SK-N-SH (cell line): ENCODE data around the gene CC2D1B. TPM values are rescaled to one million over a fixed set of nuclear protein-coding genes. Genes with fewer than 3 reads are reported as not detected.

Source experiments
- CTCF ChIA-PET: fragments of 300-600, 350-600 bp; formaldehyde crosslinking; extraction: SDS; loops from one replicate; lab custom pipeline; 2021; lab: Yijun Ruan, JAX
- POLR2A ChIA-PET: fragments of 350-600 bp; sonication (Branson Sonifier 250); formaldehyde crosslinking; extraction: SDS; loops from one replicate; lab custom pipeline; 2020; ENCODE audit warnings: antibody characterized with exemption, inconsistent platforms; lab: Yijun Ruan, JAX
- DNase-seq: peaks from one replicate; pipeline ENCODE4 v3.0.0; 2012
- H2AFZ ChIP-seq: fragments of 200-600 bp; sonication (generic); 2 replicates; pipeline ENCODE4 v1.8.1; 2016; ENCODE audit warnings: antibody characterized with exemption, mild to moderate bottlenecking, low read depth
- H3F3A ChIP-seq: fragments of 200-600 bp; sonication (generic); replicated peaks from 2 replicates; pipeline ENCODE3; 2016; ENCODE audit warnings: antibody characterized with exemption, mild to moderate bottlenecking; ENCODE audit not compliant: insufficient read depth
- H3K27ac ChIP-seq, 2 experiments: fragments of 200-500 bp in 1 of 2; fragments of 200-600 bp in 1 of 2; sonication (Bioruptor generic) in 1 of 2; sonication (generic), shearing (Covaris generic) in 1 of 2; 2 replicates each; pipeline versions ENCODE4 v1.5.1 to v1.6.1; 2014 to 2016; ENCODE audit warnings: low read depth in 2 of 2, inconsistent platforms in 1 of 2, low read length in 1 of 2, mild to moderate bottlenecking in 1 of 2, mixed read lengths in 1 of 2
- H3K27me3 ChIP-seq: fragments of 200-600 bp; sonication (generic), shearing (Covaris generic); 2 replicates; pipeline ENCODE4 v1.6.1; 2016; ENCODE audit warnings: mixed run types; ENCODE audit not compliant: insufficient read depth
- H3K36me3 ChIP-seq, 2 experiments: fragments of 200-500 bp in 1 of 2; fragments of 200-600 bp in 1 of 2; sonication (Bioruptor generic) in 1 of 2; sonication (generic) in 1 of 2; replicated peaks in 1 of 2; 2 replicates each; pipeline versions ENCODE3 to v1.5.1; 2014 to 2016; ENCODE audit warnings: low read length in 1 of 2, mild to moderate bottlenecking in 1 of 2; ENCODE audit not compliant: insufficient read depth in 2 of 2, control insufficient read depth in 1 of 2
- H3K4me1 ChIP-seq, 2 experiments: fragments of 200-500 bp in 1 of 2; fragments of 200-600 bp in 1 of 2; sonication (Bioruptor generic) in 1 of 2; sonication (generic), shearing (Covaris generic) in 1 of 2; 2 replicates each; pipeline versions ENCODE4 v1.5.1 to v1.6.1; 2014 to 2016; ENCODE audit warnings: low read depth in 1 of 2, low read length in 1 of 2, mixed run types in 1 of 2; ENCODE audit not compliant: insufficient read depth in 2 of 2, control insufficient read depth in 1 of 2
- H3K4me2 ChIP-seq: fragments of 200-600 bp; sonication (generic), shearing (Covaris generic); 2 replicates; pipeline ENCODE4 v1.6.1; 2017; ENCODE audit warnings: mixed run types
- H3K4me3 ChIP-seq, 2 experiments: fragments of 200-500 bp in 1 of 2; fragments of 200-600 bp in 1 of 2; sonication (Bioruptor generic) in 1 of 2; sonication (generic), shearing (Covaris generic) in 1 of 2; 2 replicates each; pipeline versions ENCODE4 v1.5.1 to v1.8.1; 2014 to 2016; ENCODE audit warnings: low read depth in 2 of 2, inconsistent platforms in 1 of 2, low read length in 1 of 2, mild to moderate bottlenecking in 1 of 2, mixed read lengths in 1 of 2, moderate library complexity in 1 of 2
- H3K79me2 ChIP-seq: fragments of 200-600 bp; sonication (generic); 2 replicates; pipeline ENCODE4 v1.8.1; 2017; ENCODE audit warnings: mild to moderate bottlenecking; ENCODE audit not compliant: insufficient read depth
- H3K9ac ChIP-seq: fragments of 200-600 bp; sonication (generic); 2 replicates; pipeline ENCODE4 v1.6.1; 2017; ENCODE audit warnings: mixed run types
- H3K9me2 ChIP-seq: fragments of 200-600 bp; sonication (generic); 2 replicates; pipeline ENCODE4 v1.6.1; 2017; ENCODE audit warnings: mixed run types
- H3K9me3 ChIP-seq: fragments of 200-600 bp; sonication (generic); 2 replicates; pipeline ENCODE4 v1.6.1; 2017; ENCODE audit warnings: mixed run types, mild to moderate bottlenecking, moderate library complexity
- H4K20me1 ChIP-seq: fragments of 200-600 bp; sonication (generic); 2 replicates; pipeline ENCODE4 v1.6.1; 2017; ENCODE audit warnings: mild to moderate bottlenecking, mixed run types; ENCODE audit not compliant: insufficient read depth
- ELF1 ChIP-seq: IDR thresholded peaks from 2 replicates; pipeline ENCODE4 v1.4.0; 2012
- EP300 ChIP-seq, 2 experiments: IDR thresholded peaks; 2 replicates each; pipeline versions ENCODE4 v1.4.0 to v1.6.1; 2012; ENCODE audit warnings: borderline replicate concordance in 1 of 2, low read depth in 1 of 2, low read length in 1 of 2
- EZH2phosphoT487 ChIP-seq: fragments of 200-600 bp; sonication (generic); IDR thresholded peaks from 2 replicates; pipeline ENCODE4 v1.6.1; 2017; ENCODE audit warnings: low read depth, mixed run types, mild to moderate bottlenecking, antibody characterized with exemption, moderate library complexity, borderline replicate concordance
- FOSL2 ChIP-seq: IDR thresholded peaks from 2 replicates; pipeline ENCODE4 v1.4.0; 2012; ENCODE audit warnings: low read depth, mild to moderate bottlenecking, moderate library complexity, borderline replicate concordance
- FOXJ3 ChIP-seq: sonication (generic); formaldehyde crosslinking; IDR thresholded peaks from 2 replicates; pipeline ENCODE4 v1.5.1; 2020; ENCODE audit warnings: mild to moderate bottlenecking, missing genetic modification reagents
- GABPA ChIP-seq: IDR thresholded peaks from 2 replicates; pipeline ENCODE4 v1.4.0; 2012; ENCODE audit warnings: low read depth, mild to moderate bottlenecking
- GATA2 ChIP-seq: sonication (generic); formaldehyde crosslinking; IDR thresholded peaks from 2 replicates; pipeline ENCODE4 v1.5.0; 2020; ENCODE audit warnings: mild to moderate bottlenecking, missing genetic modification reagents
- JUND ChIP-seq: IDR thresholded peaks from 2 replicates; pipeline ENCODE4 v1.4.0; 2012
- POLR2AphosphoS5 ChIP-seq: IDR thresholded peaks from 2 replicates; pipeline ENCODE4 v1.6.1; 2012; ENCODE audit warnings: low read depth, low read length
- RAD21 ChIP-seq: IDR thresholded peaks from 2 replicates; pipeline ENCODE4 v1.6.1; 2012; ENCODE audit warnings: mild to moderate bottlenecking, low read length
- RCOR1 ChIP-seq: fragments of 150-350 bp; IDR thresholded peaks from 2 replicates; pipeline ENCODE4 v1.6.1; 2017; ENCODE audit warnings: antibody characterized with exemption, low read length
- RXRA ChIP-seq: IDR thresholded peaks from 2 replicates; pipeline ENCODE4 v1.4.0; 2012; ENCODE audit warnings: low read depth, mild to moderate bottlenecking, borderline replicate concordance
- SIN3A ChIP-seq: IDR thresholded peaks from 2 replicates; pipeline ENCODE4 v1.6.1; 2012; ENCODE audit warnings: low read depth, mild to moderate bottlenecking, low read length, moderate library complexity, borderline replicate concordance
- TAF1 ChIP-seq: IDR thresholded peaks from 2 replicates; pipeline ENCODE4 v1.6.1; 2012; ENCODE audit warnings: low read depth, mild to moderate bottlenecking, low read length, moderate library complexity, borderline replicate concordance
- TEAD4 ChIP-seq: IDR thresholded peaks from 2 replicates; pipeline ENCODE4 v1.4.0; 2012; ENCODE audit warnings: mild to moderate bottlenecking, borderline replicate concordance; ENCODE audit not compliant: insufficient read depth
- WGBS: methylation state at CpG from one replicate; pipeline ENCODE4 v1.1.6; 2017; ENCODE audit warnings: low lambda C conversion rate; 5-methylcytosine and 5-hydroxymethylcytosine counted together
- polyA plus RNA-seq, 3 experiments: library from polyadenylated mRNA; depleted of rRNA; stranded (reverse); fragments of >200 nt; gene quantifications; 2 replicates each; pipeline ENCODE4 v1.2.3, GENCODE V29; 2012
- TF ChIP-seq, protein P1 (sequence below): fragments of 150-350 bp; IDR thresholded peaks from 2 replicates; pipeline ENCODE4 v1.6.1; 2017; ENCODE audit warnings: antibody characterized with exemption, low read length, low read depth, borderline replicate concordance
- TF ChIP-seq, protein P2 (sequence below): IDR thresholded peaks from 2 replicates; pipeline ENCODE4 v1.4.0; 2012; ENCODE audit warnings: low read depth
- TF ChIP-seq, protein P3 (sequence below): fragments of 200-600 bp; sonication (generic); IDR thresholded peaks from 2 replicates; pipeline ENCODE4 v1.6.1; 2017; ENCODE audit warnings: antibody characterized with exemption, mild to moderate bottlenecking, moderate library complexity
- TF ChIP-seq, protein P4 (sequence below): IDR thresholded peaks from 2 replicates; pipeline ENCODE4 v1.6.1; 2012; ENCODE audit warnings: mild to moderate bottlenecking, low read depth, low read length, moderate library complexity
- TF ChIP-seq, protein P5 (sequence below): fragments of 150-350 bp; IDR thresholded peaks from 2 replicates; pipeline ENCODE4 v1.6.1; 2016; ENCODE audit warnings: mild to moderate bottlenecking, low read depth, low read length

CC2D1B gene
- polyA plus RNA-seq, 1 of the 3 experiments (the other 2 are of a cell fraction), result 18.7 TPM

DNA sequence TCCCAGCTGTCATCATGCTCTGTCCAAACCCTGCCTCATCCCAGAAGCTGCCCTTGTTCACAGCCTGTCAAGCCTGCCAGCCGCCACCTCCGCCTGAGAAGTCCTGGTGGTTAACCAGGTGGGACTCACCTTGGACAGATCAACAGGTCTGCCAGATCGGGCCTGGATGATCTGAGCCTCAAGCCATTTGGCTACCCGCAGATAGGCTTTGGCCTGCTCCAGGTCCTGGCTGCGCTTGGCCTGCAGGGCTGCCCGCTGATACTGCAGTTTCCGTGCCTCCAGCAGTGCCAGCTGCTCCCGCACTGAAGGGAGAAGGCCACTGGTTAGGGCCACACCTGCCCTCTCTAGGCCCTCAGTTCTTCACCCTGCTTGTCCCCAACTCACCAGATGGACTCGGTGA is 8.6 kb downstream of the CC2D1B start:
- WGBS, result 95% methylated on average over 4 of the region's 9 CpGs
- Histone ChIP-seq H3K9me3 (no peaks in the 10 kb centered on the region), H2AFZ (no peak overlapping the region), H3K4me3 (no peak overlapping the region), H3K9me2 (no peaks in the 10 kb centered on the region), H3K9ac (no peak overlapping the region), H4K20me1 (no peaks in the 10 kb centered on the region), H3K4me1 (no peaks in the 10 kb centered on the region), H3K36me3 (peaks cover 17 to 99% of the 10 kb centered on the region in 2 experiments), H3K27ac (no peak overlapping the region), H3K27me3 (no peaks in the 10 kb centered on the region), H3F3A (no peaks in the 10 kb centered on the region), H3K4me2 (no peak overlapping the region), H3K79me2 (peaks cover 9% of the 10 kb centered on the region; the same call in 1 of the 2 replicates)
- ChIA-PET CTCF (interaction anchor here (1.0 to 1.5 kb wide), 2 partner anchors 9 to 230 kb away, joined by 3 to 4 read pairs; no protein-coding TSS in a partner anchor), POLR2A (interaction anchor here (0.5 kb wide), 1 partner anchor 302 kb away, joined by 3 read pairs; the partner anchor contains the start of gene TXNDC12)
- TF ChIP-seq GATA2 (CRISPR knock-in tag) (no peak), EP300 (IDR thresholded peaks at IDR 0.05; ENCODE audit: borderline replicate concordance in 1 of 2, low read depth in 1 of 2, low read length in 1 of 2) (no peak), RAD21 (no peak), ELF1 (no peak), GABPA (no peak), FOXJ3 (no peak), SIN3A (no peak), FOSL2 (no peak), TEAD4 (no peak), RXRA (no peak), TAF1 (no peak), RCOR1 (no peak), POLR2AphosphoS5 (no peak), JUND (no peak), EZH2phosphoT487 (no peak)
- TF ChIP-seq, protein P1, sequence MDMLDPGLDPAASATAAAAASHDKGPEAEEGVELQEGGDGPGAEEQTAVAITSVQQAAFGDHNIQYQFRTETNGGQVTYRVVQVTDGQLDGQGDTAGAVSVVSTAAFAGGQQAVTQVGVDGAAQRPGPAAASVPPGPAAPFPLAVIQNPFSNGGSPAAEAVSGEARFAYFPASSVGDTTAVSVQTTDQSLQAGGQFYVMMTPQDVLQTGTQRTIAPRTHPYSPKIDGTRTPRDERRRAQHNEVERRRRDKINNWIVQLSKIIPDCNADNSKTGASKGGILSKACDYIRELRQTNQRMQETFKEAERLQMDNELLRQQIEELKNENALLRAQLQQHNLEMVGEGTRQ, result no peak
- TF ChIP-seq, protein P2, sequence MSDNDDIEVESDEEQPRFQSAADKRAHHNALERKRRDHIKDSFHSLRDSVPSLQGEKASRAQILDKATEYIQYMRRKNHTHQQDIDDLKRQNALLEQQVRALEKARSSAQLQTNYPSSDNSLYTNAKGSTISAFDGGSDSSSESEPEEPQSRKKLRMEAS, result no peak
- TF ChIP-seq, protein P3, sequence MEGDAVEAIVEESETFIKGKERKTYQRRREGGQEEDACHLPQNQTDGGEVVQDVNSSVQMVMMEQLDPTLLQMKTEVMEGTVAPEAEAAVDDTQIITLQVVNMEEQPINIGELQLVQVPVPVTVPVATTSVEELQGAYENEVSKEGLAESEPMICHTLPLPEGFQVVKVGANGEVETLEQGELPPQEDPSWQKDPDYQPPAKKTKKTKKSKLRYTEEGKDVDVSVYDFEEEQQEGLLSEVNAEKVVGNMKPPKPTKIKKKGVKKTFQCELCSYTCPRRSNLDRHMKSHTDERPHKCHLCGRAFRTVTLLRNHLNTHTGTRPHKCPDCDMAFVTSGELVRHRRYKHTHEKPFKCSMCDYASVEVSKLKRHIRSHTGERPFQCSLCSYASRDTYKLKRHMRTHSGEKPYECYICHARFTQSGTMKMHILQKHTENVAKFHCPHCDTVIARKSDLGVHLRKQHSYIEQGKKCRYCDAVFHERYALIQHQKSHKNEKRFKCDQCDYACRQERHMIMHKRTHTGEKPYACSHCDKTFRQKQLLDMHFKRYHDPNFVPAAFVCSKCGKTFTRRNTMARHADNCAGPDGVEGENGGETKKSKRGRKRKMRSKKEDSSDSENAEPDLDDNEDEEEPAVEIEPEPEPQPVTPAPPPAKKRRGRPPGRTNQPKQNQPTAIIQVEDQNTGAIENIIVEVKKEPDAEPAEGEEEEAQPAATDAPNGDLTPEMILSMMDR, result no peak
- TF ChIP-seq, protein P4, sequence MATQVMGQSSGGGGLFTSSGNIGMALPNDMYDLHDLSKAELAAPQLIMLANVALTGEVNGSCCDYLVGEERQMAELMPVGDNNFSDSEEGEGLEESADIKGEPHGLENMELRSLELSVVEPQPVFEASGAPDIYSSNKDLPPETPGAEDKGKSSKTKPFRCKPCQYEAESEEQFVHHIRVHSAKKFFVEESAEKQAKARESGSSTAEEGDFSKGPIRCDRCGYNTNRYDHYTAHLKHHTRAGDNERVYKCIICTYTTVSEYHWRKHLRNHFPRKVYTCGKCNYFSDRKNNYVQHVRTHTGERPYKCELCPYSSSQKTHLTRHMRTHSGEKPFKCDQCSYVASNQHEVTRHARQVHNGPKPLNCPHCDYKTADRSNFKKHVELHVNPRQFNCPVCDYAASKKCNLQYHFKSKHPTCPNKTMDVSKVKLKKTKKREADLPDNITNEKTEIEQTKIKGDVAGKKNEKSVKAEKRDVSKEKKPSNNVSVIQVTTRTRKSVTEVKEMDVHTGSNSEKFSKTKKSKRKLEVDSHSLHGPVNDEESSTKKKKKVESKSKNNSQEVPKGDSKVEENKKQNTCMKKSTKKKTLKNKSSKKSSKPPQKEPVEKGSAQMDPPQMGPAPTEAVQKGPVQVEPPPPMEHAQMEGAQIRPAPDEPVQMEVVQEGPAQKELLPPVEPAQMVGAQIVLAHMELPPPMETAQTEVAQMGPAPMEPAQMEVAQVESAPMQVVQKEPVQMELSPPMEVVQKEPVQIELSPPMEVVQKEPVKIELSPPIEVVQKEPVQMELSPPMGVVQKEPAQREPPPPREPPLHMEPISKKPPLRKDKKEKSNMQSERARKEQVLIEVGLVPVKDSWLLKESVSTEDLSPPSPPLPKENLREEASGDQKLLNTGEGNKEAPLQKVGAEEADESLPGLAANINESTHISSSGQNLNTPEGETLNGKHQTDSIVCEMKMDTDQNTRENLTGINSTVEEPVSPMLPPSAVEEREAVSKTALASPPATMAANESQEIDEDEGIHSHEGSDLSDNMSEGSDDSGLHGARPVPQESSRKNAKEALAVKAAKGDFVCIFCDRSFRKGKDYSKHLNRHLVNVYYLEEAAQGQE, result no peak
- TF ChIP-seq, protein P5, sequence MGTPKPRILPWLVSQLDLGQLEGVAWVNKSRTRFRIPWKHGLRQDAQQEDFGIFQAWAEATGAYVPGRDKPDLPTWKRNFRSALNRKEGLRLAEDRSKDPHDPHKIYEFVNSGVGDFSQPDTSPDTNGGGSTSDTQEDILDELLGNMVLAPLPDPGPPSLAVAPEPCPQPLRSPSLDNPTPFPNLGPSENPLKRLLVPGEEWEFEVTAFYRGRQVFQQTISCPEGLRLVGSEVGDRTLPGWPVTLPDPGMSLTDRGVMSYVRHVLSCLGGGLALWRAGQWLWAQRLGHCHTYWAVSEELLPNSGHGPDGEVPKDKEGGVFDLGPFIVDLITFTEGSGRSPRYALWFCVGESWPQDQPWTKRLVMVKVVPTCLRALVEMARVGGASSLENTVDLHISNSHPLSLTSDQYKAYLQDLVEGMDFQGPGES, result no peak
- DNase-seq, result no peak
